Measurements from ENCODE around the gene PPP5C. TPM values are rescaled to one million over a fixed set of nuclear protein-coding genes. Genes with fewer than 3 reads are reported as not detected.

The PPP5C gene
- total RNA-seq, 1 donor from 2014 or later = 31.0 TPM

DNA sequence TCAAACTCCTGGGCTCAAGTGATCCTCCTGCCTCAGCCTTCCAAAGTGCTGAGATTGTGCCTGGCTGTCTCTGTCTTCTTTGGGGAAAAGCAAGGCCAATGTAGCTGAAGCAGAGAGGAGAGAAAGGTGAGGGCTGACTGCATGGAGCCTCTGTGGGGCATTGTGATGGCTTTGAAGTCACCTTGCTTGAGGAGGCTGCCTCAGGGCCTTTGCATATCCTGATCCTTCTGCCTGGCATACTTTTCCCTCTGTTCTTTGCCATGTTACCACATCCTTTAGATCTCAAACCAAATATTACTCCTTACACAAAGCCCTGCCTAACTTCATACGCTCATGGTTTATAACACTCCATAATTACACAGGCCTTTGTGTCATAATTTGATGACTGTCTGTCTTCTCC lies 9.4 kb upstream of the PPP5C start:
- no peak for ATAC-seq

DNA sequence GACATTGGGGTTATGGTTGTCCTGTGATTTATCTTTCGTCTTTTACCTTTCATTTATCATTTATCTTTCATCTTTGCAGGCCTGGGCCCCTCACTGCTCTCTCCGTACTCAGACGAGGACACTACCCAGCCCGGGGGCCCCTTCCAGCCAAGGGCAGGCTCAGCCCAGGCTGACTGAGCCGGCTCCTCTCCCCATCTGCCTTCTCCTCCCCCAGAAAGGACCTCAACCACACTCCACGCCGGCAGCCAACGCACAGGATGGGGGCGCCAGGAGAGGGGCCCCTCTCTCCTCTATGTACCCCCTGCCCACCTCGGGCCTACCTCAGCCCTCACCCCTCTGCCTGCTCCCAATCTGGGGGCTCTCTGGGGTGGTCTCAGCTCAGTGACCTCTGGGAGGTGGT lies 7.4 kb upstream of the PPP5C start:
- ATAC-seq = no peak

DNA sequence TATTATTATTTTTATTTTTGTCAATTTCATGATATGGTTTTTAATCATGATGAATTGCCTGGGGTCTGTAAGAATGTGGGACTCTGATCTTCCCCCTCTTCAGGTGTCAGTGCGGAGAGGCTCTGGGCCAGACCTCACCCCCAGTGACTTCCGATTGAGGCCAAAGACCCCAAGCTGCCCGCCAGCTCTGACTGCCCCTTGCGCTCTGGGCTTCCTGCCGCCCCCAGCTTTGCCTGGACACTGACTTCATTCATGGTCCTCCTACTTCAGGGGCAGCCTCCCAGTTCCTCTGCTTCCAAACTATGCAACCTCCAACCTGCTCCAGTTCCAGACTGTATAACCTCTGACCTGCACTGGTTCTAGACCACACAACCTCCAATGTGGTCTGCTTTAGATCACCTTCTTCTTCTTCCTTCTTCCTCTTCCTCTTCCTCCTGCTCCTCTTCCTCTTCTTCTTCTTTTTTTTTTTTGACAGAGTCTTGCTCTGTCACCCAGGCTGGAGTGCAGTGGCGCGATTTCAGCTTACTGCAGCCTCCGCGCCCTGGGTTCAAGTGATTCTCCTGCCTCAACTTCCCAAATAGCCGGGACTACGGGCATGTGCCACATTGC lies 6.7 kb upstream of the PPP5C start:
- no peak for ATAC-seq

DNA sequence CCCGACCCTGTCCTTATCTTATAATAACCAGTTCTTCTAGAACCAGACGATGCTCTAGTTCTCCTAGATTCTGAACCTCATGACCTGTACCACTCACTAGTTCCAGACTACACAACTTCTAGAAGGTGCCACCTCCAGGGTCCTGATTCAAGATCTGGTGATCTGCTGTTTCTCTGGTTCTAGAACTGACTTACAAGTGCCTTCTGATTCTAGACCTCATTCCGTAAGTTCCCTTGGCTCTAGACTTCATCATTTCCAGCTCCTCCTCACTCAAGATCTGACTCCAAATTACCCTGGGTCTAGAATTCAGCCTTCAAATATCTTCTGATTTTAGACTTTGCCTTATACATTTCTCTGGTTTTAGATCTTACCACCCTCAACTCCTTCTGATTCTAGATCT lies 5.0 kb upstream of the PPP5C start:
- no peak for ATAC-seq

DNA sequence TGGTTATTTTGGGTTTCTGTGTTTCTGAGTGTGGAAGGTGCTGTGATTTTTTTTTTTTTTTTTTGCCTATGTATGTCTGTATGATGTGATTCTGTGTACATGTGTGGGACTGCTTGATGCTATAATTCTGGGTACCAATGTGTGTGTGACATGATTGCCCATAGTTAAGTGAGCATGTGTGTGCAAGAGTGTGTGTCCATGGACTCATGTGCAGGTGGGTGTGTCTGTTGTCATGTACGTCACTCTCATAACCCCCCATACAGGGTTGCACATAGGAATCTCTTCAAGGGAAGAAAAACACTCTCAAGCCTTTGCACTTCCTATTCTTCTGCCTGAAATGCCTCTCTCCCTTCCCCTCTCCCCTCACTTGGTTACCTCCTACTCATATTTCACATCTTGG lies 2.5 kb upstream of the PPP5C start:
- no peak for ATAC-seq

DNA sequence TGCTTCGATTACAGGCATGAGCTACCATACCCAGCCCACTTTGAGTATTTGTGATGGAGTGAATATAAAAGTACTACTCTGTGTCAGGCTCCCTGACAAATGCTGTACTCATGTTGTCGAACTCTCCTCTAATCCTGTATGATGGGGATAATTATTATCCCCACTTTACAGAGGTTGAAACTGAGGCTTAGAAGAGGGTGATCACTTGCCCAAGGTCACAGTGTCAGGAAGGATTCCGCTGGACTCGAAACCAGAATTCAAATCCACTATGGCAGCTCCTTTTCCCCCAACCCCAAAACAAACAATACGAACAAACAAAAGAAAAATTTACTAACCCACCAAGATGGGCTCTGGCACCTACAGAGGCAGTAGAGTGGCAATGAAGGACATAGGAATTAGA lies 1.7 kb upstream of the PPP5C start:
- no peak for ATAC-seq

DNA sequence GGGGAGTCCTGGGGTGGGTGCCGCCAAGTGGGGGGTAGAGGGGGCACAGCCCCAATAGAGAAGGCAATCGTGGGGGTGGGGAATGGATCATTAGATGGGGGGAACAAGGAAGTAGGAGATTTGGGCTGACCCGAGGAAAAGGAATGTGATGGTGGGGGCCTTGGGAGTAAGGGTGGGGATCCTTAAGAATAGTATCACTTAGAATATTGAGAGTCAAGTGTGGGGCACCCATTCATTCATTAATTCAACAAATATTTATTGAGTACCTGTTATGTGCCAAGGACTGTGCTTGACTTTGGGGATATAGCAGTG lies 641 bp downstream of the PPP5C start:
- ATAC-seq = no peak

DNA sequence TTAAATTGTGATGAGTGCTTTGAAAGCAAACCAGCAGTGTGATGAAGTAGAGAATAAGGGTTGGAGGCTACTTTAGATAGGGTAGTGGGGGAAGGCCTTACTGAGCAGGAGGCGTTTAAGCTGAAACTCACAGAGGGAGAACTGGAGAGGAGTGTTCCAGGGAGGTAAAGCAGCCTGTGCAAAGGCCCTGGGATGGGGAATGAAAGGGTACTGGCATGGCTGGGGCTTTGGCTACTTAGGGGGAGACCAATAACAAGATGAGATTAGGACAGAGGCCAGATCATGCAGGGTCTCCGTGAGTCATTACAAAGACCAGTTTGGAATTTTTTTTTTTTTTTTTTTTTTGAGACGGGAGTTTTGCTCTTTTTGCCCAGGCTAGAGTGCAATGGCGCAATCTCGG lies 1.1 kb downstream of the PPP5C start:
- ATAC-seq = no peak

DNA sequence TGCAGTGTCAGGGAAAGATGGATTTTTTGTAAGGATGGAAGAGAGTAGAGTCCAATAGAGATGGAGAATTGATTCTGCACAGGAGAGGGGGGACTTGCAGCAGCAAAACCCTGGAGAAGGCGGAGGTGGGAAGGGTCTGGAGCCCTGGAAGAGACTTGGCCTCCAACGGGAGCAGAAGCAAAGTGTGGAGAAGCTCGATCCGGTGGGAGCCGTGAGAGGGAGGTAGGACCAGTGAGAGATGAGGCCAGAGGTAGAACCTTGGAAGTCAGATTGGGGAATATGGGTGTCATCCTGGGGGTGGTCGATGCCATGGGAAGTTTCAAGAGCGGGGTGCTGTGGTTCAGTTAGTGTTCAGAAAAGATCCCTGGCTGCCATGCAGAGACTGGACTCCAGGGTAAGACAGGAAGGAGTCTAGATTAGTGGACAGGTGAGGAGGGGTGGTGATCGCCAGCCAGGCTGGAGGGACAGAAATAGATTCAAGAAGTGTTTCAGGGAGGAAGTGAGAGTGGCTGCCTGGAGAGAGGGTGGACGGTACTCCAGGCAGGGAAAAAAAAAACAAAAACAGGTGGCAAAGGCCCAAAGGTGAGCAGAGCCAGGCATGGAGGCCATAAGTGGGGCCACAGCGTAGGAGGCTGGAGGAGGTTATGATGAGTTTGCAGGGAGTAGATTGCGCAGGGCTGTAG lies 2.6 kb downstream of the PPP5C start:
- ATAC-seq = no peak

DNA sequence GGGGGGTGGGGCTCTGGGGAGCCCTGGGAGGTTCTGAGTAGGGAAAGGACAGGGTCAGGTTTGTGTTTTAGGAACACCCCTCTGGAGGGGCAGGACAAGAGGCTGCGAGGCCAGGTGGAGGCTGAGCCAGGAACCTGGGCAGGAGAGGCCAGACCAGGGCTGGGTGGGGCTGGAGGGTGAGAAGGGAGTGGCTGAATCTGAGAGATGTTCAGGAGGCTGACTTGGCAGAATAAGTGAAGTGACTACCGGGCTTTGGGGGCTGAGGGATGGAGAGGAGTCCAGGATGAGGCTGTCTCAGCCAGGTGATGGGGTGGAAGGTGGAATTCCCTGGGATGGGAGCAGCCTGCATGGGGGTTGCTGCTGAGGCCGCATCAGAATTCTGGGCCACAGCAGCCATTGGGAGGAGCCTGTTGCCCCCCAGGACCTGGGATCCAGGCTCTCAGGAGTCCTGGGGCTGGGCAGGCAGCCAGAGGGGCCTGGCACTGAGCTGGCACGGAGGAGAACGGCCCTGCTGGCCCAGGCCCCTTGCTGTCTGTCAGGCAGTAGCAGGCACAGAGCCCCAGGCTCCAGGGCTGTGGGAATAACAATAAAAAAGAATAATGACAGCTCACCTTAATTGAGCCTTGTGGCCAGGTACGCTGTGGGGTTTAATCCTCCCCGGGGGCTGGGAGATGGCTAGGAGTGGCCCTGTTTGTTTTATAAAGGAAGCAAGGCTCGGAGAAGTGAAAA lies 3.3 kb downstream of the PPP5C start:
- peak; percentile 17 for ATAC-seq

DNA sequence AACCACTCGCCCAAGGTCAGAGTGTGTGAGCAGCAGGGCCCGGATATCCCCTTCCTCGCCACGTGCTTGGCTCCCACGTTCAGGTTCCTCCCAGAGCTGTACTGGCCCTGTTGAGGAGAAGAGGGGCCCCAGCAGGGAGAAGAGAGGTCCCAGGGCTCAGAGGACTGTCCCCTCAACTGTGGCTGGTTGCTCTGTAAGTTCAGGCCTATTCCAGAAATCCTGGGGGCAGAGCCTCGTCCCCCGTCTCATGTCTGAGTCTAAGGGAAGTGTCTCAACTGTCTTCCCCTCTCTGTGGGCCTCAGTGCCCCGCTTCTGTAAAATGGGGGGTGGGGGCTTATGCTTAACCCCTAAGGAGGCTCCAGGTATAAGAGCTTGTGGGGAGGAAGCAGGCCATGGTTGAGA lies 3.9 kb downstream of the PPP5C start:
- ATAC-seq = no peak

DNA sequence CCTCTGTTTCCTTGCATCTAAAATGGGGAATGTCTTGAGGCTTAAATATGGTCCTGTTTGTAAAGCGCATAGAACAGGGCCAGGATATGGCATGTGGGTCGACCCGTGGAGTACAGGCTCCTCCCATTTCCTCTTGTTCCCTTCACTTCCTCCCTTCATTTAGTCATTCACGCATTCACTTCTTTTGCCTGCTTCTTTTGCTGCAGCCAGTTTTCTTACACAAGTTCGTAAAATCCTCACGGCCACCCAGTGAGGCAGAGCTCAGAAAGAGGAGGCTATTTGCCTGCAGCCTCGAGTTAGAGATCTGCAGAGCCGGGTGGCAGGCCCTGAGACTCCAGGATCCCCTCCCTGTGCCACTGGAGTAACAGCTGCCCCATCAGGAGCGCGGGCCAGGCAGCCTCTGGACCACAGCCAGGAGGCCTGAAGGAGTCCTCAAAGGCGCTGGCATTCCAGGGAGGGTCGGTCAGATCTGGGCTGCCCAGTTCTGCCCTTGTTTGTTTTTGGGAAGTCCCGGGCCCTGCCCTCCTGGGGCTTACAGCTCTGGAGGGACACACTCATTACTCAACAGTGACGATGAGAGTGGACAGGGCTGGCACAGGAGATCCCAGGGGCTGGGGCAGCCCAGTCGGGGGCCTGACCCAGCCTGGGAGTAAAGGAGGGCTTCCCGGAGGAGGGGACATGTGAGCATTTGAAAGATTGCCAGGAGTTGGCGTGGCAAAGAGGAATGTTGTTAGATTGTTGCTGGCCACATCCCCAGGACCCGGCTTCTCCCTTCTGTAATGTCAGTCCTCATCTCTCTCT lies 4.6 kb downstream of the PPP5C start:
- peak; percentile 35 for ATAC-seq

DNA sequence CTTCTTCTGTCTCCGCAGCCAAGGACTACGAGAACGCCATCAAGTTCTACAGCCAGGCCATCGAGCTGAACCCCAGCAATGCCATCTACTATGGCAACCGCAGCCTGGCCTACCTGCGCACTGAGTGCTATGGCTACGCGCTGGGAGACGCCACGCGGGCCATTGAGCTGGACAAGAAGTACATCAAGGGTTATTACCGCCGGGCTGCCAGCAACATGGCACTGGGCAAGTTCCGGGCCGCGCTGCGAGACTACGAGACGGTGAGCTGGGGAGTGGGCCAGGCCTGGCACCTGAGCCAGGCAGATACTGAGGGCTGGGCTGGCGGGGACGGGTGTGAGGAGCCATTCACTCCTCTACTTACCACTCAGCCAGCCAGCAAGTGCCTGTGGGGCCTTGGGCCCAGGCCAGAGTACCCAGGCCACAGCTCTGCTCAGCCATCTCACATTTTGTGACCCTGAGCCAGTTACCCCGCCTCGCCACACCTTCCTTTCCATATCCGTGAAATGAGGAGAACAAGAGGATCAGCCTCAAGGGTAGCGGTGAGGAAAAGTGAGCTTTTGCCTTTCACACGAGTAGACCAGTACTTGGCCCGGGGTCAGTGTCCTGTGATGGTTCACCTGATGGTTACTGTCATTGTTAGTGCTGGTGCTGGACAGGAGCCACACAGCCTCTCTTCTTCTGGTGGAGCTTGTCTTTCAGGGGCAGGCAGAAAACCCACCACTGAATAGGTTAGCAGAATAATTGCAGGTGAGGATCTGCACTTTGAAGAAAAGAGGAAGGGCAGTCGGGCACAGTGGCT lies 7.0 kb downstream of the PPP5C start:
- no peak for ATAC-seq

DNA sequence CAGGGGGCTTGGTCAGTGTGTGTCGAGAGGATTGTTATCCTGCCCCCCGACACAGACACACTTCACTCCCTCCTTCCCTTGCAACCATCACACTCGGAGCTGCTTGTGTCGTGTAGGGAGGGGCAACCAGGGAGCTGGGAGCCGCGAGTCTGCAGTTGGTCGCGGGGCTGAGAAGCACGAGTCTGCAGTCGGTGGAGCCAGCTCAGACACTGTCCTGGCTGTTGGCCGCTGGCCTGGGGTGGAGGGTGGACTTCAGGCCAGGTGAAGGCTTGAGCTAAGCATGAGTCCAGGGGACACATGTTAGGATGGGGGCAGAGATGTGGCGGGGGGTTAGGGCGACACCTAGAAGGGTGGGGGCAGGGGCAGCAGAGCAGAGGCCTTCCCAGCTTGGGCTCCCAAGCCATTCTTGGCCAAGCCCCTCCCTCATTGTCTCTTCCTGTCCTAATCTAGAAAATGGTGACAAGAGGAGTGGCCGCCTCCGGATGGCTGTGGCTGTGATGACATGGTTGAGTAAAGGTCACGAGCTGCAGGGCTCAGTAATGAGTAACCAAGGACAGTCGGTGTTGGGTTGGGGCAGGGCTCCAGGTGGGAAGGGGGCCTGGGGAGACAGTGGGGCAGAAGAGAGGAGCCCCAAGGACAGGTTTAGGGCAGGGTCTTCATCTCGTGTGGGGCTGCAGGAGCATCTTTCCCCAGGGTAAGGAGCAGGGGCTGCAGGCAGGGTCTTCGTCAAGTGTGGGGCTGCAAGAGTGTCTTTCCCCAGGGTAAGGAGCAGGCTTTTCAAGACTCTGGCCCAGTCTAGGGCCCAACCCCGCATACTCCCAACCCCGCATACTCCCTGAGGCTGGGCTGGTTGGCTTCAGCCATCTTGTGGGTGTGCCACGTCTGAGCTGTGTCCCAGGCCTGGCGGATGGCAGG lies 8.6 kb downstream of the PPP5C start:
- peak; percentile 17 for ATAC-seq

DNA sequence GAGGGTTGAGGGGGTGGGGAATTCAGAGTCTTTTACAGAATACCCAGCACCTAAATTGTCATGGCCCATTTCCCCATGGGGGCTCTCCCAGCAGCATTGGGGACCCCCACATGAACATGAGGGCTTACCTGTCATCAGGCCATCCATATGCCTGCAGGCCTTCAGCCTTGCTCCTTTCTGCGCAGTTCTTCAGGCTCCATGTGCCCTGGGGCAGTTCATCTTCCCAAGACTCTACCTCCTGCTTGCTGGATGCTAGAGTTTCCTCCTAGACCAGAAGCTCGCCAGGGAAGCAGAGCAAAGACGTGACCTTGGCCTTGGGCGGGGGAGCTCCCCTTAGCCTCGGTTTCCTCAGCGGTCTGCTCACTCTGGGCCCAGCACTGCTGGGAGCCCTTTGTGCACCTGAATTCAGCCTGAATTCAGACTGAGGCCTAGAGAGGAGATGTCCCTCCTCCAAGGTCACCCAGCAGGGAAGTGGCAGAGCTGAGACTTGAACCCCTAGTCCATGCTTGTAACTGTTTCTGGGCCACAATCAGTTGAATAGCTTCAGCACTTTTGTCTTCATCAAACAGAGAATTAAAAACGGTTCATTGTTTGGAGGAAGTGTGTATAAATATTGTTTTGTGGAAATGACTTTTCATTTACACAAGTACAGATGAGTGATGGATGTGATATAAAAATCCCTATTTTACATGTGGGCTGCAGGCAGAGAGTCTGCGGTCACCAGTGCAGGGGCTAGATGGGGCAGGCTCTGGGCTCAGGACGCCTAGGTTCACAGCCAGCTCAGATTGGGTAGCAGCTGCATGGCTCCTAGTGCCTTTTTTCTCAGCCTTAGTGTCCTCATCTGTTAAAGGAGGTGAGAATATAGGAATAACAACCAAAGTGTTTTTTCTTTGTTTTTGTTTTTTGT lies 9.5 kb downstream of the PPP5C start:
- ATAC-seq = no peak

DNA sequence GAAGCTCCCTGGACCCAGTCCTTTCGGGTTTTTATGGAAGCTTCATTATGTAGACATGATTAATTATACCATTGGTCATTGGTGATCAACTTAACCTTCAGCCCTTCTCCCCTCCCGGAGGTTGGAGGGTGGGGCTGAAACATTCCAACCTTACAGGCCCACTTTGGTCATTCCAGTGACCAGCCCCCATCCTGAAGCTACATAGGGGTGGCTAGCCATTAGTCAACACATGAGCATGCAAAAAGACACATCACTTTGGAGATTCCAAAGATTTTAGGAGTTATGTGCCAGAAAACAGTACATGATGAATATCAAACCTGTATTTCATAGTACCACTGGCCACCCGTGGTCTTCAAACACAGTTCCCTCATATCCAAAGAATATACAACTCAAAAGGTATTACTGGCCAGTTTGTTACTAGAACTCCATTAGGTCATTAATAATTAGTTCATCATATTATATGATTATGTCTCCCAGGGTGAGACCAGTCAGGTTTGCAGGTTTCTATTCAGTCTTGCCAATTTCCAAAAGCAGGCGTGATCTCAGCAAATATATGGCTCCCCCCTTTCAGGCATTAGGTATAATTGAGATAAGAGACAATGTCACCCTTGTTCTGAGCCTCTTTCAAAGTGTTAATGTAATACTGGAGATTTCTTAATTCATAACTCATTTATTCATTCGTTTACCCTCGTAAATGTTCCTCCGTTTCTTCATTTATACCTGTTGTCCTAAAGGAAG lies 11.1 kb downstream of the PPP5C start:
- no peak for ATAC-seq

DNA sequence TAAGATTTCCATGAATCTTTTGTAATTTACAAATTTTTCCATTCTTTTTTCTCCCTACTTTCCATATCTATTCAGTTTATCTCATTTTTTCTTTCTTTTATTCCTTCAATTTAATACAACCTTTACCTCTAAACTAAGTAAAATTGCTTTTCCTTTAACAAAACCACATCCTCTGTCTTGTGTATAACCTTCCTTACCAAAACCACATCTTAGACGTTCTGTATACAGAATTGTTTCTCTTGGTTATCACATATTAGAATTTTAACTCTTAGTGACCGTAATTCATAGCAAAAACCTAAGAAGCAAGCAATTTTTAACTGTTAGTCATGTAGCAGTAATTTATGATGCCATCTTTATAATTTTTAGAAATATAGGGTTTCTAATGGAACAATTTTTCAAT lies 15.0 kb downstream of the PPP5C start:
- ATAC-seq = no peak

DNA sequence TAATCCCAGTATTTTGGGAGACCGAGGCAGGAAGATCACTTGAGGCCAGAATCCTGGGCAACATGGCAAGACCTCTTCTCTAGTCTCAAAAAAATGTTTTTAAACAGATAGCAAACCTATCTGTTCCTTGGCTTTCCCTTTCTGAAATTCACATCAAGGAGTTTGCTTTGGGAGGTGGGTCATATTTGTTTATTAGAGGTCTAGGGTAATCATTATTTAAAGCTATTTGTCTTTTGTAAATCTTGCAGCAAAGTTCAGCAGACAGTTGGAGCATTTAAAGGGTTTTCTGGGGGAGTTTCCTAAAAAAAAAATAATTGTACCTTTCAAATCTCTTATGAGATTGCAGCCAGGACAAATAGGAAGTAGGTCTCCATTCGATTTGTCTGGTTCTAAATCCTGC lies 17.5 kb downstream of the PPP5C start:
- no peak for ATAC-seq

DNA sequence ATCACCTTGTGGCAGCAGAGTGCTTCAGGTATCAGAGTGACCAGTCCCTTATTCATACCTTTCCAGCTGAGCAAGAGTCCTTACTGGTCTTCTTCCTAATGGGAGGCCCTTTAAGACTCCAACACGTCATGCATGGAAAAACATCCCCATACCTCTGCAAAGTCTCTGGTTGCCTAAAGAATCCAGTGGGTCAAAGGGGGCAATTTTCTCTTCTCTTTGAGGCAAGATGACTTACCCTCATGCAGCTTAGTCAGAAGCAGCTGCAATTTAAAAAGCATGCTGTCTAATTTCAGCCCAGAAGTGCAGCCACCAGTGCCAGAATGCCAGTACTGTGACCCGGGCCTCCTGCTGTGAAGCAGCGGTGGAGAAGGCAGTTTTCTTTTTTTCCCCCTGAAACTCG lies 18.7 kb downstream of the PPP5C start:
- ATAC-seq = no peak
